SK-N-MC (cell line): Measurements from ENCODE around the gene ANKRD33B.

ENCODE experiments used
- EZH2 ChIP-seq: fragments of 200-600 bp; sonication (generic); IDR thresholded peaks from one replicate; pipeline ENCODE4 v1.6.1; 2017; ENCODE audit warnings: antibody characterized with exemption
- POLR2AphosphoS5 ChIP-seq: IDR thresholded peaks from 2 replicates; pipeline ENCODE4 v1.6.1; 2012; ENCODE audit warnings: mild to moderate bottlenecking, low read depth, low read length, borderline replicate concordance

DNA sequence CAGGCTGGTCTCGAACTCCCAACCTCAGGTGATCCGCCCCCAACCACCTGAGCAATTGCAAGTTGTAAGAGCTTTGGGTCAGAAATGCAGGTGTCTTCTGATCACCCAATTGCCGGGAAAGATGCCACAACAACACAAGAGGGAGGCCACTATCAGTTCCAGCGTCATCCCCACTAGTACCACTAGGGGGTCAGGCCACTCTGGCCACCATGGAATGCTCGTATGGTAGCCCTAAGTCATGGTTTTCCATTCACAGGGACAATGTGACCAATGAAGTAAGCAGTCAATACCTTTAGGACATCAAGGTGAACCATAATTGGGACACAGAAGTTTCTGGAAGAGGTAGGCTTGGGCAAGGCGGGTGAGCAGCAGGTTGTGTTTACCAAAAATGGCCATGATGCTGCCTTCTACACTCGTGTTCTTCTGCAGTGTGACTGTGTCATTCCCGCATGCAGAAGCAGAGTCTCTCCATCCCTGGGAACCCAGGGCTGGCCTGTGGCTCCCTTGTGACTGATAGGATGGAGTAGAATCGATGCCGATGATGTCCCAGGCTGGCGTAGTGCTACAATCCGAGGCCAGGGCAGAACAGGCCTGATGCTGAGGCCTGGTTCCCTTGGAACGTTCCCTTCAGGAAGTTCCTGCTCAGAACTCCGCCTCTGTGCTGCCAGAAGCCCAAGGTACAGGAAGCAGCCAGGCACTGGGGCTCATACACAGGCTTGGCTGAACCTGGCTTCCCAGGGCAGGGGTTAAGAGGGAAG is 42.2 kb upstream of the ANKRD33B start:
- TF ChIP-seq EZH2 (no peak), POLR2AphosphoS5 (no peak)
